ENCODE results near the gene NEURL3. TPM values are rescaled to one million over a fixed set of nuclear protein-coding genes. Genes with fewer than 3 reads are reported as not detected.
A peak's percentile ranks its signal among the peaks of the same experiment; 100 is the strongest.

Gene NEURL3
- polyA plus RNA-seq, 1 experiment: not detected

DNA sequence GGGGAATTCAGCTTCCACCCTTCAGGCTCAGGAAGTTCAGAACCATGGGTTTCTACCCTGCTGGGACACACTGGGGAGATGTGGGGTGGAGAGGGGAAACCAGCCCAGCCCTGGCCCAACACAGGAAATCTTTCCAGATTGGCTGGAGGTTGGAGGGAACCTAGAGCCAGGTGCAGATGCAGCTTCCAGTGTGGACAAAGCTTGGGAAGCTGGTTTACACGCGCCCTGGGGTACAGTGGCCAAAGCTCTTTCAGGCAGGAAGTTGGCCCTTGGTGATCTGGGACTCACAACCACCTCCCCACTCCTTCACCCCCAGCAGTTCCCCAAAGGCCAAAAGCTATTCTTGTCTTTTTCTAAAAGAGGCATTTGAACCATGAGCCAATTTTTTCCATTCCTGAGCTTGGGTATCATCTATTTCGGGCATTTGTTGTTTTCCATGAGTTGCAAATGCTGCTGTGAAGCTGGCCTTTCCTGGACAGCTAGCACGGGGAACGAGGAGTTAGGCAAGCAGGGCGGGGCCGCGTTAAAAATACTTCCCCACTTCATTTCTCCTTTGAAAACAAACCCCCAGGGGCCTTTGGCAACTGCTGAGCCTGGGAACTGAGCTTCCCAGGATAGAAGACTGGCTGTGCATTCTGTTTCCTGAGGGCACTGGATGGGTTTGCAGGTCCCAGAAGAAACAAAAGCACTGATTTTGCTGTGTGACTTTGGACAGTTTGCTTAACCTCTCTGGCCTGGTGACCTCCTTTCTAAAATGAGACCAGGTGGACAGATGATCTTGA lies 28.3 kb upstream of the NEURL3 start:
- POLR2A ChIA-PET: no interaction called here
- TF ChIP-seq, protein P1, sequence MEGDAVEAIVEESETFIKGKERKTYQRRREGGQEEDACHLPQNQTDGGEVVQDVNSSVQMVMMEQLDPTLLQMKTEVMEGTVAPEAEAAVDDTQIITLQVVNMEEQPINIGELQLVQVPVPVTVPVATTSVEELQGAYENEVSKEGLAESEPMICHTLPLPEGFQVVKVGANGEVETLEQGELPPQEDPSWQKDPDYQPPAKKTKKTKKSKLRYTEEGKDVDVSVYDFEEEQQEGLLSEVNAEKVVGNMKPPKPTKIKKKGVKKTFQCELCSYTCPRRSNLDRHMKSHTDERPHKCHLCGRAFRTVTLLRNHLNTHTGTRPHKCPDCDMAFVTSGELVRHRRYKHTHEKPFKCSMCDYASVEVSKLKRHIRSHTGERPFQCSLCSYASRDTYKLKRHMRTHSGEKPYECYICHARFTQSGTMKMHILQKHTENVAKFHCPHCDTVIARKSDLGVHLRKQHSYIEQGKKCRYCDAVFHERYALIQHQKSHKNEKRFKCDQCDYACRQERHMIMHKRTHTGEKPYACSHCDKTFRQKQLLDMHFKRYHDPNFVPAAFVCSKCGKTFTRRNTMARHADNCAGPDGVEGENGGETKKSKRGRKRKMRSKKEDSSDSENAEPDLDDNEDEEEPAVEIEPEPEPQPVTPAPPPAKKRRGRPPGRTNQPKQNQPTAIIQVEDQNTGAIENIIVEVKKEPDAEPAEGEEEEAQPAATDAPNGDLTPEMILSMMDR (IDR thresholded peaks at IDR 0.05; ENCODE audit: low read depth, low read length): no peak
- no peak for DNase-seq (ENCODE audit: low read depth, low spot score)
- CTCF ChIA-PET: interaction anchor here (0.6 to 2.8 kb wide), 5 partner anchors 15 to 357 kb away, joined by 3 to 16 read pairs (median 5); no protein-coding TSS in a partner anchor
- Histone ChIP-seq H3K27ac (ENCODE audit: low read depth, low read length) (peak overlapping the region; percentile 33), H3K9me3 (ENCODE audit: control insufficient read depth, insufficient read depth, low read length) (no peaks in the 10 kb centered on the region; the same call in 1 of the 2 replicates), H3K4me3 (ENCODE audit: low read depth, low read length) (no peak overlapping the region), H3K27me3 (ENCODE audit: control insufficient read depth, insufficient read depth, low read length) (no peaks in the 10 kb centered on the region)

- POLR2A ChIA-PET: interaction anchor here (0.5 to 1.1 kb wide), 3 partner anchors 15 to 202 kb away, joined by 3 to 7 read pairs (median 3); no protein-coding TSS in a partner anchor
Measured at GRCh38 chr2:96532641-96533291, 27.6 kb upstream of the NEURL3 start.

DNA sequence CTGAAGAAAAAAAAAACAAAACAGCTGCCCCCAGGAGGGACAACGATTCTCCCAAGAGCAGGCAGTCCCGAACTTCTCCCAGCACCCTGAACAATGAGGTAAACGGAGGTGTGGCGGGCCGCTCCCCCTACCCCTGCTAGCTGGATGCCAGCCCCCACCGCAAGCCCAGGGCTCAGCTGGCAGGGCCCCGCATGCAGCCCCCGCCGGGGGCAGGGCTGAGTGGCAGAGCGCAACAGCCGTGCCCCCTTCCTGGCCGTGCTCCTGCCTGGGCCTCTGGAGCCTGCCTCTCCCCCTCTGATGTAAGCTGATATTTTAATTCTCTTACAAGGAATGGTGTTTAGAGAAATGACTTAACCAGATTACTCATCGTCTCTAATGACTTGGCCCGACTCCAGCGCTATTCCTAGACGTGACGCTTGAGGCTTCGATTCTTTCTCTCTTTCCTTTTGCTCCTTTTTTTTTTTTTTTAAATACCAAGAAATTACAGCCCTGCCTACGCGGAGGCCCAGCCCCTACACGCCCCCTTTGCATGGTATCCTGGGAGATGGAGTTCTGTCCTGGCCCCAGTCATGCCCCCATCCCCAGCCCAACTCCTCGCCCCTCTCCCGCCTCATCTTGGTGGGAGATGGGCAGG lies 26.8 kb upstream of the NEURL3 start:
- peak overlapping the region; percentile 75 for H3K27ac ChIP-seq (ENCODE audit: low read depth, low read length)
- H3K9me3 ChIP-seq (ENCODE audit: control insufficient read depth, insufficient read depth, low read length): no peaks in the 10 kb centered on the region
- H3K27me3 ChIP-seq (ENCODE audit: control insufficient read depth, insufficient read depth, low read length): no peaks in the 10 kb centered on the region
- ChIA-PET CTCF (interaction anchor here (0.6 to 1.2 kb wide), 3 partner anchors 22 to 114 kb away, joined by 4 to 7 read pairs (median 5); no protein-coding TSS in a partner anchor), POLR2A (interaction anchor here (0.5 to 1.1 kb wide), 10 partner anchors 10 to 308 kb away, joined by 3 to 7 read pairs (median 4); no protein-coding TSS in a partner anchor)
- peak overlapping the region; percentile 31; the same call in 1 of the 2 replicates for H3K4me3 ChIP-seq (ENCODE audit: low read depth, low read length)
- TF ChIP-seq, protein P1 (IDR thresholded peaks at IDR 0.05; ENCODE audit: low read depth, low read length): no peak
- peak; percentile 98 for DNase-seq (ENCODE audit: low read depth, low spot score)

More at GRCh38 chr2:96532641-96533291, 27.6 kb upstream of the NEURL3 start:
- Histone ChIP-seq H3K27ac (ENCODE audit: low read depth, low read length) (peak overlapping the region; percentile 57), H3K27me3 (ENCODE audit: control insufficient read depth, insufficient read depth, low read length) (no peaks in the 10 kb centered on the region), H3K4me3 (ENCODE audit: low read depth, low read length) (no peak overlapping the region), H3K9me3 (ENCODE audit: control insufficient read depth, insufficient read depth, low read length) (no peaks in the 10 kb centered on the region)
- CTCF ChIA-PET: interaction anchor here (0.6 to 1.3 kb wide), 3 partner anchors 17 to 356 kb away, joined by 3 to 5 read pairs (median 4); no protein-coding TSS in a partner anchor
- DNase-seq (ENCODE audit: low read depth, low spot score): no peak
- TF ChIP-seq, protein P1 (IDR thresholded peaks at IDR 0.05; ENCODE audit: low read depth, low read length): no peak

DNA sequence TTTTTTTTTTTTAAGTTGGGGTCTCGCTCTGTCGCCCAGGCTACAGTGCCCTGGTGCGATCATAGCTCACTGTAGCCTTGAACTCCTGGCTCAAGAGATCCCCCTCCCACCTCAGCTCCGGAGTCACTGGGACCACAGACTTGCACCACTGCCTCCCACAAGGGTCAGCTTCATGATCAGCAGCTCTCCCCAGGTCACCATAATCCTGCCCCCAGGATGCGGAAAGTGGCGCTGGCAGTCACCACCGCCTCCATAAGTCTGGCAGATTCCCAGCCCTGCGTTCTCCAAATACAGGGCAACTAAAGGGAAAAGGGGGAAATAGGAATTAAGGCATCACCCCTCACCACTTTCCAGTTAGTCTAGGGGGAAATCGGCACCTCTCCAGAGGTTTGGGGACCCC lies 26.2 kb upstream of the NEURL3 start:
- peak overlapping the region; percentile 75 for H3K27ac ChIP-seq (ENCODE audit: low read depth, low read length)
- H3K27me3 ChIP-seq (ENCODE audit: control insufficient read depth, insufficient read depth, low read length): peaks cover 1% of the 10 kb centered on the region
- ChIA-PET POLR2A (interaction anchor here (0.7 to 1.1 kb wide), 5 partner anchors 17 to 308 kb away, joined by 3 to 7 read pairs (median 4); no protein-coding TSS in a partner anchor), CTCF (interaction anchor here (0.6 to 1.7 kb wide), 6 partner anchors 22 to 275 kb away, joined by 3 to 7 read pairs (median 4); no protein-coding TSS in a partner anchor)
- DNase-seq (ENCODE audit: low read depth, low spot score): no peak
- TF ChIP-seq, protein P1 (IDR thresholded peaks at IDR 0.05; ENCODE audit: low read depth, low read length): no peak
- peaks cover 3% of the 10 kb centered on the region; the same call in 1 of the 2 replicates for H3K9me3 ChIP-seq (ENCODE audit: control insufficient read depth, insufficient read depth, low read length)
- no peak overlapping the region for H3K4me3 ChIP-seq (ENCODE audit: low read depth, low read length)
